ENCODE data around the gene NRARP. TPM values are rescaled to one million over a fixed set of nuclear protein-coding genes. Genes with fewer than 3 reads are reported as not detected.

Gene NRARP
- total RNA-seq, 2 experiments from 2014 or later = 0.96 to 1.4 TPM

- Histone ChIP-seq H3K4me1 (ENCODE audit: insufficient read depth, low read length) (peaks cover 26% of the 10 kb centered on the region), H3K4me3 (ENCODE audit: low read length) (no peak overlapping the region), H3K9me3 (ENCODE audit: control insufficient read depth in 1 of 2, insufficient read depth in 1 of 2, low read length in 2 of 2) (peaks cover 0 to 27% of the 10 kb centered on the region in 2 experiments), H3K27me3 (ENCODE audit: control insufficient read depth in 1 of 2, insufficient read depth in 2 of 2, low read length in 2 of 2) (peaks cover 63 to 73% of the 10 kb centered on the region in 2 experiments), H3K36me3 (ENCODE audit: insufficient read depth, low read length) (no peaks in the 10 kb centered on the region), H3K27ac (ENCODE audit: low read depth in 1 of 2, low read length in 2 of 2) (no peak overlapping the region)
- CTCF ChIA-PET = no interaction called here
- no peak for TF ChIP-seq CTCF (IDR thresholded peaks at IDR 0.05)
- Mint-ChIP-seq H3K4me1 (ENCODE audit: low read depth) (peaks cover 5% of the 10 kb centered on the region), H3K9me3 (no peaks in the 10 kb centered on the region), H3K36me3 (ENCODE audit: low read depth) (no peaks in the 10 kb centered on the region), H3K27me3 (peaks cover 46% of the 10 kb centered on the region), H3K27ac (no peak overlapping the region), H3K4me3 (peak overlapping the region; percentile 72)
- POLR2A ChIA-PET = no interaction called here
- intact Hi-C loops (cut with DNase I, micrococcal nuclease) = loop anchor here in 1 of 2 experiments (5.0 kb wide), 1 partner anchor 150 kb away; no protein-coding TSS in a partner anchor
- no peak for DNase-seq
- ATAC-seq (ENCODE audit: poor library complexity) = no peak
Measured at GRCh38 chr9:137296670-137297664, 5.1 kb downstream of the NRARP start.

GRCh38 chr9:137295849-137296669 is 6.0 kb downstream of the NRARP start:
- no peak for TF ChIP-seq CTCF (IDR thresholded peaks at IDR 0.05)
- POLR2A ChIA-PET = no interaction called here
- Mint-ChIP-seq H3K4me3 (peak overlapping the region; percentile 60), H3K36me3 (ENCODE audit: low read depth) (no peaks in the 10 kb centered on the region), H3K9me3 (no peaks in the 10 kb centered on the region), H3K27ac (no peak overlapping the region), H3K27me3 (peaks cover 46% of the 10 kb centered on the region), H3K4me1 (ENCODE audit: low read depth) (peaks cover 5% of the 10 kb centered on the region)
- intact Hi-C loops (cut with DNase I, micrococcal nuclease) = loop anchor here (2.0 to 5.0 kb wide), 3 partner anchors 111 to 231 kb away; no protein-coding TSS in a partner anchor
- Histone ChIP-seq H3K27me3 (ENCODE audit: control insufficient read depth in 1 of 2, insufficient read depth in 2 of 2, low read length in 2 of 2) (peaks cover 63 to 73% of the 10 kb centered on the region in 2 experiments), H3K36me3 (ENCODE audit: insufficient read depth, low read length) (no peaks in the 10 kb centered on the region), H3K9me3 (ENCODE audit: control insufficient read depth in 1 of 2, insufficient read depth in 1 of 2, low read length in 2 of 2) (peaks cover 0 to 27% of the 10 kb centered on the region in 2 experiments), H3K4me1 (ENCODE audit: insufficient read depth, low read length) (peaks cover 22% of the 10 kb centered on the region), H3K27ac (ENCODE audit: low read depth in 1 of 2, low read length in 2 of 2) (no peak overlapping the region), H3K4me3 (ENCODE audit: low read length) (no peak overlapping the region)
- CTCF ChIA-PET = no interaction called here
- peak; percentile 19 for ATAC-seq (ENCODE audit: poor library complexity)
- no peak for DNase-seq

GRCh38 chr9:137295238-137295811 is 6.7 kb downstream of the NRARP start:
- Mint-ChIP-seq H3K9me3 (no peaks in the 10 kb centered on the region), H3K36me3 (ENCODE audit: low read depth) (no peaks in the 10 kb centered on the region), H3K4me3 (no peak overlapping the region), H3K27ac (no peak overlapping the region), H3K27me3 (peaks cover 41% of the 10 kb centered on the region), H3K4me1 (ENCODE audit: low read depth) (no peaks in the 10 kb centered on the region)
- ChIA-PET CTCF (no interaction called here), POLR2A (no interaction called here)
- Histone ChIP-seq H3K36me3 (ENCODE audit: insufficient read depth, low read length) (no peaks in the 10 kb centered on the region), H3K9me3 (ENCODE audit: control insufficient read depth in 1 of 2, insufficient read depth in 1 of 2, low read length in 2 of 2) (peaks cover 0 to 27% of the 10 kb centered on the region in 2 experiments), H3K27me3 (ENCODE audit: control insufficient read depth in 1 of 2, insufficient read depth in 2 of 2, low read length in 2 of 2) (peaks cover 62 to 65% of the 10 kb centered on the region in 2 experiments), H3K4me3 (ENCODE audit: low read length) (peak overlapping the region; percentile 17), H3K27ac (ENCODE audit: low read depth in 1 of 2, low read length in 2 of 2) (no peak overlapping the region), H3K4me1 (ENCODE audit: insufficient read depth, low read length) (peaks cover 15% of the 10 kb centered on the region)
- ATAC-seq (ENCODE audit: poor library complexity) (peak; percentile 89), DNase-seq (peak in 11 of 14 experiments; percentile 26 to 79 (median 42))
- TF ChIP-seq CTCF (IDR thresholded peaks at IDR 0.05) = no peak
- intact Hi-C loops (cut with DNase I, micrococcal nuclease) = loop anchor here (2.0 to 5.0 kb wide), 3 partner anchors 111 to 231 kb away; no protein-coding TSS in a partner anchor
